ENCODE results near the gene ITIH3. TPM values are rescaled to one million over a fixed set of nuclear protein-coding genes. Genes with fewer than 3 reads are reported as not detected.

Gene ITIH3
- total and polyA plus RNA-seq, 2 of the 8 experiments (the other 6 are each of a cell fraction or from before 2014, with no cell fraction given) = not detected

GRCh38 chr3:52833202-52833601, 38.6 kb downstream of the ITIH3 start:
- no peak overlapping the region for H3K27ac ChIP-seq (ENCODE audit: low read depth, low read length)
- FAIRE-seq = no peak
- H3K4ac ChIP-seq (replicated peaks; ENCODE audit: insufficient read length, low read depth, low read length) = no peak overlapping the region
- no peak overlapping the region for H3K18ac ChIP-seq (ENCODE audit: extremely low read depth, low read length)
- no peak overlapping the region for H3K9ac ChIP-seq (replicated peaks in 1 of 4; ENCODE audit: extremely low read depth in 1 of 4, low read depth in 3 of 4, low read length in 3 of 4)
- no peaks in the 10 kb centered on the region for H3K9me3 ChIP-seq (ENCODE audit: insufficient read depth in 2 of 2, low read depth in 1 of 2, low read length in 1 of 2)
- no peak overlapping the region for H3K4me3 ChIP-seq (ENCODE audit: extremely low read depth in 1 of 4, insufficient read depth in 2 of 4, low read depth in 3 of 4, low read length in 4 of 4)
- no peak overlapping the region for H2BK5ac ChIP-seq (ENCODE audit: low read depth, low read length)
- CTCF ChIA-PET (ENCODE audit: partially characterized antibody) = interaction anchor here (0.6 to 6.5 kb wide), 4 partner anchors 11 to 101 kb away, joined by 3 to 73 read pairs (median 14); no protein-coding TSS in a partner anchor
- H2BK20ac ChIP-seq (ENCODE audit: low read length) = no peak overlapping the region
- 90% methylated on average over 13 of the region's 14 CpGs; no CpG with 5 or more reads in 1 of the 2 experiments for WGBS, 2 experiments (ENCODE audit: extremely low coverage in 1 of 2, insufficient coverage in 1 of 2, insufficient read length in 1 of 2, insufficient replicate concordance in 2 of 2, low coverage in 1 of 2, low lambda C conversion rate in 2 of 2, missing lambda C conversion rate in 1 of 2)
- no peak overlapping the region for H2BK12ac ChIP-seq (ENCODE audit: low read depth, low read length)
- H4K20me1 ChIP-seq (replicated peaks in 1 of 2; ENCODE audit: control insufficient read depth in 1 of 2, insufficient read depth in 2 of 2, low read length in 2 of 2) = peaks cover 0 to 2% of the 10 kb centered on the region in 2 experiments
- no peaks in the 10 kb centered on the region for H3K79me1 ChIP-seq (ENCODE audit: low read depth, low read length)
- no peak overlapping the region for H2BK15ac ChIP-seq (ENCODE audit: low read length)
- no peak overlapping the region for H2AFZ ChIP-seq (ENCODE audit: low read length)
- no peak overlapping the region for H3K14ac ChIP-seq (ENCODE audit: insufficient read length)
- H4K91ac ChIP-seq (replicated peaks; ENCODE audit: insufficient read length, low read length) = no peak overlapping the region
- H2BK120ac ChIP-seq (replicated peaks; ENCODE audit: low read depth, low read length) = no peak overlapping the region
- POLR2A ChIA-PET (ENCODE audit: partially characterized antibody) = no interaction called here
- no peaks in the 10 kb centered on the region for H3K79me2 ChIP-seq (ENCODE audit: control insufficient read depth in 1 of 2, insufficient read depth in 2 of 2, low read length in 2 of 2)
- TF ChIP-seq RXRA (IDR thresholded peaks at IDR 0.05; ENCODE audit: insufficient read depth, low read depth, low read length) = no peak
- no peak for TF ChIP-seq PHF8 (conservative IDR thresholded peaks at IDR 0.05; ENCODE audit: low read depth, low read length)
- TF ChIP-seq TCF12 (IDR thresholded peaks at IDR 0.05; ENCODE audit: low read depth, low read length) = no peak
- no peak for TF ChIP-seq CEBPB (IDR thresholded peaks at IDR 0.05; ENCODE audit: low read depth, low read length)
- TF ChIP-seq BRCA1 (IDR thresholded peaks at IDR 0.05; ENCODE audit: low read depth, low read length) = no peak
- TF ChIP-seq ATF2 (IDR thresholded peaks at IDR 0.05; ENCODE audit: low read length) = no peak
- TF ChIP-seq RAD21 (IDR thresholded peaks at IDR 0.05 in 1 of 2, conservative IDR thresholded peaks at IDR 0.05 in 1 of 2; ENCODE audit: low read depth in 2 of 2, low read length in 2 of 2) = no peak
- TF ChIP-seq HDAC6 (IDR thresholded peaks at IDR 0.05; ENCODE audit: low read depth, low read length) = no peak
- TF ChIP-seq EZH2 (IDR thresholded peaks at IDR 0.05; ENCODE audit: low read depth, low read length, severe bottlenecking) = no peak
- no peak for TF ChIP-seq JUND (IDR thresholded peaks at IDR 0.05; ENCODE audit: low read length)
- TF ChIP-seq CBX8 (IDR thresholded peaks at IDR 0.05; ENCODE audit: borderline replicate concordance, low read depth, low read length) = no peak
- no peak for TF ChIP-seq RNF2 (IDR thresholded peaks at IDR 0.05; ENCODE audit: borderline replicate concordance, low read depth, low read length, missing control alignments, poor library complexity, severe bottlenecking)
- H3K4me2 ChIP-seq (ENCODE audit: insufficient read depth in 1 of 2, low read depth in 2 of 2, low read length in 2 of 2) = no peak overlapping the region
- H2AK5ac ChIP-seq (ENCODE audit: low read depth, low read length) = no peak overlapping the region
- no peaks in the 10 kb centered on the region for H3K23me2 ChIP-seq (ENCODE audit: low read depth, low read length)
- H4K8ac ChIP-seq (ENCODE audit: extremely low read depth, insufficient read depth, low read length) = no peak overlapping the region
- H3K36me3 ChIP-seq (ENCODE audit: control insufficient read depth in 2 of 4, insufficient read depth in 4 of 4, low read length in 3 of 4) = no peaks in the 10 kb centered on the region; a peak in 2 of 8 replicates
- peaks cover 0 to 10% (median 2%) of the 10 kb centered on the region in 4 experiments; a peak in 3 of 7 replicates for H3K4me1 ChIP-seq (replicated peaks in 1 of 4; ENCODE audit: control insufficient read depth in 3 of 4, insufficient read depth in 4 of 4, low read length in 3 of 4)
- no peak overlapping the region for H3K56ac ChIP-seq (replicated peaks; ENCODE audit: insufficient read length, low read depth, low read length)
- no peak for DNase-seq (ENCODE audit: low read depth in 1 of 2, low spot score in 2 of 2)
- no peaks in the 10 kb centered on the region for H3K27me3 ChIP-seq (replicated peaks in 1 of 4; ENCODE audit: control insufficient read depth in 3 of 4, extremely low read depth in 1 of 4, insufficient read depth in 3 of 4, low read length in 3 of 4)
- no peak overlapping the region for H4K5ac ChIP-seq (ENCODE audit: insufficient read length, low read depth, low read length)
- no peak overlapping the region for H3K23ac ChIP-seq (ENCODE audit: insufficient read length)
